SK-N-SH (cell line): ENCODE results near the gene MORN5. TPM values are rescaled to one million over a fixed set of nuclear protein-coding genes. Genes with fewer than 3 reads are reported as not detected.

Source experiments
- CTCF ChIA-PET: fragments of 300-600, 350-600 bp; formaldehyde crosslinking; extraction: SDS; loops from one replicate; lab custom pipeline; 2021; lab: Yijun Ruan, JAX
- POLR2A ChIA-PET: fragments of 350-600 bp; sonication (Branson Sonifier 250); formaldehyde crosslinking; extraction: SDS; loops from one replicate; lab custom pipeline; 2020; ENCODE audit warnings: antibody characterized with exemption, inconsistent platforms; lab: Yijun Ruan, JAX
- DNase-seq: peaks from one replicate; pipeline ENCODE4 v3.0.0; 2012
- H2AFZ ChIP-seq: fragments of 200-600 bp; sonication (generic); 2 replicates; pipeline ENCODE4 v1.8.1; 2016; ENCODE audit warnings: antibody characterized with exemption, mild to moderate bottlenecking, low read depth
- H3F3A ChIP-seq: fragments of 200-600 bp; sonication (generic); replicated peaks from 2 replicates; pipeline ENCODE3; 2016; ENCODE audit warnings: antibody characterized with exemption, mild to moderate bottlenecking; ENCODE audit not compliant: insufficient read depth
- H3K27ac ChIP-seq, 2 experiments: fragments of 200-500 bp in 1 of 2; fragments of 200-600 bp in 1 of 2; sonication (Bioruptor generic) in 1 of 2; sonication (generic), shearing (Covaris generic) in 1 of 2; 2 replicates each; pipeline versions ENCODE4 v1.5.1 to v1.6.1; 2014 to 2016; ENCODE audit warnings: low read depth in 2 of 2, inconsistent platforms in 1 of 2, low read length in 1 of 2, mild to moderate bottlenecking in 1 of 2, mixed read lengths in 1 of 2
- H3K27me3 ChIP-seq: fragments of 200-600 bp; sonication (generic), shearing (Covaris generic); 2 replicates; pipeline ENCODE4 v1.6.1; 2016; ENCODE audit warnings: mixed run types; ENCODE audit not compliant: insufficient read depth
- H3K36me3 ChIP-seq, 2 experiments: fragments of 200-500 bp in 1 of 2; fragments of 200-600 bp in 1 of 2; sonication (Bioruptor generic) in 1 of 2; sonication (generic) in 1 of 2; replicated peaks in 1 of 2; 2 replicates each; pipeline versions ENCODE3 to v1.5.1; 2014 to 2016; ENCODE audit warnings: low read length in 1 of 2, mild to moderate bottlenecking in 1 of 2; ENCODE audit not compliant: insufficient read depth in 2 of 2, control insufficient read depth in 1 of 2
- H3K4me1 ChIP-seq, 2 experiments: fragments of 200-500 bp in 1 of 2; fragments of 200-600 bp in 1 of 2; sonication (Bioruptor generic) in 1 of 2; sonication (generic), shearing (Covaris generic) in 1 of 2; 2 replicates each; pipeline versions ENCODE4 v1.5.1 to v1.6.1; 2014 to 2016; ENCODE audit warnings: low read depth in 1 of 2, low read length in 1 of 2, mixed run types in 1 of 2; ENCODE audit not compliant: insufficient read depth in 2 of 2, control insufficient read depth in 1 of 2
- H3K4me2 ChIP-seq: fragments of 200-600 bp; sonication (generic), shearing (Covaris generic); 2 replicates; pipeline ENCODE4 v1.6.1; 2017; ENCODE audit warnings: mixed run types
- H3K4me3 ChIP-seq, 2 experiments: fragments of 200-500 bp in 1 of 2; fragments of 200-600 bp in 1 of 2; sonication (Bioruptor generic) in 1 of 2; sonication (generic), shearing (Covaris generic) in 1 of 2; 2 replicates each; pipeline versions ENCODE4 v1.5.1 to v1.8.1; 2014 to 2016; ENCODE audit warnings: low read depth in 2 of 2, inconsistent platforms in 1 of 2, low read length in 1 of 2, mild to moderate bottlenecking in 1 of 2, mixed read lengths in 1 of 2, moderate library complexity in 1 of 2
- H3K79me2 ChIP-seq: fragments of 200-600 bp; sonication (generic); 2 replicates; pipeline ENCODE4 v1.8.1; 2017; ENCODE audit warnings: mild to moderate bottlenecking; ENCODE audit not compliant: insufficient read depth
- H3K9ac ChIP-seq: fragments of 200-600 bp; sonication (generic); 2 replicates; pipeline ENCODE4 v1.6.1; 2017; ENCODE audit warnings: mixed run types
- H3K9me2 ChIP-seq: fragments of 200-600 bp; sonication (generic); 2 replicates; pipeline ENCODE4 v1.6.1; 2017; ENCODE audit warnings: mixed run types
- H3K9me3 ChIP-seq: fragments of 200-600 bp; sonication (generic); 2 replicates; pipeline ENCODE4 v1.6.1; 2017; ENCODE audit warnings: mixed run types, mild to moderate bottlenecking, moderate library complexity
- H4K20me1 ChIP-seq: fragments of 200-600 bp; sonication (generic); 2 replicates; pipeline ENCODE4 v1.6.1; 2017; ENCODE audit warnings: mild to moderate bottlenecking, mixed run types; ENCODE audit not compliant: insufficient read depth
- CHD2 ChIP-seq: fragments of 150-350 bp; IDR thresholded peaks from 2 replicates; pipeline ENCODE4 v1.6.1; 2018; ENCODE audit warnings: low read length; ENCODE audit not compliant: partially characterized antibody
- CTCF ChIP-seq: fragments of 200-600 bp; sonication (generic); IDR thresholded peaks from 2 replicates; pipeline ENCODE4 v1.6.1; 2017; ENCODE audit warnings: antibody characterized with exemption, mild to moderate bottlenecking, moderate library complexity
- ELF1 ChIP-seq: IDR thresholded peaks from 2 replicates; pipeline ENCODE4 v1.4.0; 2012
- FOSL2 ChIP-seq: IDR thresholded peaks from 2 replicates; pipeline ENCODE4 v1.4.0; 2012; ENCODE audit warnings: low read depth, mild to moderate bottlenecking, moderate library complexity, borderline replicate concordance
- GABPA ChIP-seq: IDR thresholded peaks from 2 replicates; pipeline ENCODE4 v1.4.0; 2012; ENCODE audit warnings: low read depth, mild to moderate bottlenecking
- MEF2A ChIP-seq: IDR thresholded peaks from 2 replicates; pipeline ENCODE4 v1.4.0; 2012; ENCODE audit warnings: low read depth, borderline replicate concordance
- MXI1 ChIP-seq: IDR thresholded peaks from 2 replicates; pipeline ENCODE4 v1.6.1; 2012; ENCODE audit warnings: mild to moderate bottlenecking, low read depth, low read length, improper control_type of control experiment
- NFIC ChIP-seq: IDR thresholded peaks from 2 replicates; pipeline ENCODE4 v1.4.0; 2012; ENCODE audit warnings: borderline replicate concordance
- POLR2AphosphoS5 ChIP-seq: IDR thresholded peaks from 2 replicates; pipeline ENCODE4 v1.6.1; 2012; ENCODE audit warnings: low read depth, low read length
- RCOR1 ChIP-seq: fragments of 150-350 bp; IDR thresholded peaks from 2 replicates; pipeline ENCODE4 v1.6.1; 2017; ENCODE audit warnings: antibody characterized with exemption, low read length
- SIN3A ChIP-seq: IDR thresholded peaks from 2 replicates; pipeline ENCODE4 v1.6.1; 2012; ENCODE audit warnings: low read depth, mild to moderate bottlenecking, low read length, moderate library complexity, borderline replicate concordance
- WGBS: methylation state at CpG from one replicate; pipeline ENCODE4 v1.1.6; 2017; ENCODE audit warnings: low lambda C conversion rate; 5-methylcytosine and 5-hydroxymethylcytosine counted together
- polyA plus RNA-seq, 3 experiments: library from polyadenylated mRNA; depleted of rRNA; stranded (reverse); fragments of >200 nt; gene quantifications; 2 replicates each; pipeline ENCODE4 v1.2.3, GENCODE V29; 2012

Gene MORN5
- polyA plus RNA-seq, 1 of the 3 experiments (the other 2 are of a cell fraction) = not detected

DNA sequence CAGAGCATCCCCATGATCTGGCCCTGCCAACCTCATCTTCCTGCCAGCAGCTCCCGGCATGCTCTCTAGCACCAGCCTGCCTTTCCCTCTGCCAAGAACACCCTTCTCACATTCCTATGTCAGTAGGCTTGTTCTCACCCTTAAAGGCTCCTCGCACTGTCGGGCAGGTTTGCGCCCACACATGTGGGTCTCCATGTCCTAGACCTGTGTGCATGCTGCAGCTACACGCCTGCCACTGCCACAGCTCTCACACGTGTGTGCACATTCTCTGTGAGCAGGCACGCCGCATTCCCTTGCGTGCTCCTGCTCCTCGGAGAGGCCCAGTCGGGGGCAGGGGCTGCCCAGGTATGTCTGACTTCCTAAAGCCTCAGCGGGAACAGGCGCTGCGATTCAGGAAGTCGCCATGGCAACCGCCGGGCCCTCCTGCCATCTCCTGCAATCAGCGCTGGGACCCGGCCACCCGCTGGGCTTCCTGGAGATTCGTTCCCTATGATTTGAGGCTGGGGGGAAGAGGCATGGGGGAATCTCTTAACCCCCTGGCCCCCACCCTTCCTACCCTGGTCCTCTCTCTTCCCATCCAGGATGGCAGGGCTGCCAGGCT, 28.2 kb upstream of the MORN5 start:
- no peak for DNase-seq
- no peak overlapping the region for H2AFZ ChIP-seq
- H3K9me3 ChIP-seq = no peaks in the 10 kb centered on the region
- WGBS = 81% methylated on average over 11 of the region's 21 CpGs
- no peaks in the 10 kb centered on the region for H4K20me1 ChIP-seq
- no peaks in the 10 kb centered on the region for H3F3A ChIP-seq
- H3K4me1 ChIP-seq = peaks cover 0 to under 1% of the 10 kb centered on the region in 2 experiments; a peak in 2 of 4 replicates
- no peaks in the 10 kb centered on the region for H3K9me2 ChIP-seq
- no peak overlapping the region for H3K27ac ChIP-seq
- no peak for TF ChIP-seq MEF2A
- no peaks in the 10 kb centered on the region for H3K36me3 ChIP-seq
- CTCF ChIA-PET = interaction anchor here (0.9 to 4.3 kb wide), 3 partner anchors 32 to 219 kb away, joined by 3 to 21 read pairs (median 16); no protein-coding TSS in a partner anchor
- POLR2A ChIA-PET = no interaction called here
- no peaks in the 10 kb centered on the region for H3K79me2 ChIP-seq
- H3K4me3 ChIP-seq = no peak overlapping the region
- H3K4me2 ChIP-seq = no peak overlapping the region
- no peaks in the 10 kb centered on the region for H3K27me3 ChIP-seq
- no peak overlapping the region for H3K9ac ChIP-seq

DNA sequence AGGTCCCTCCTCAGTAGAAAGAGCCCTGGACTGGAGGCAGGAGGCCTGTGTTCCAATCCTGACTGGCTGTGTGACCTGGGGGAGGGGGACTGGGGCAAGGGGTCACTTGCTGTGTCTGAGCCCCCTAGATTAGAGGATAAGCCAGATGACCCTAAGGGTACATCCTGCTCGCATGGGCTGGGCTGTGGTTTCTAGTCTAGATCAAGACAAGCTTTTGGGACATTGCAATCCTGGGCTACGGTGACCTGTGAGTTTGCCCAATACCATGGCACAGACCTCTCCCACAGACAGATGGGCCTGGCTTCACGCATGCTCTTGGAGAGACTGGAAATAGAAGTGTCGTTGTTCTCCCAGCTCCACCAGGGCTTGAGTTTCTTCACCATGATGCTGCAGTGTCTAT, 27.2 kb upstream of the MORN5 start:
- no peaks in the 10 kb centered on the region for H3K9me2 ChIP-seq
- no peaks in the 10 kb centered on the region for H3F3A ChIP-seq
- H3K9ac ChIP-seq = no peak overlapping the region
- H3K79me2 ChIP-seq = no peaks in the 10 kb centered on the region
- H3K27me3 ChIP-seq = no peaks in the 10 kb centered on the region
- no peak overlapping the region for H3K4me3 ChIP-seq
- POLR2A ChIA-PET = no interaction called here
- CTCF ChIA-PET = interaction anchor here (1.2 to 5.7 kb wide), 4 partner anchors 10 to 218 kb away, joined by 4 to 53 read pairs (median 18); no protein-coding TSS in a partner anchor
- no peak overlapping the region for H2AFZ ChIP-seq
- DNase-seq = no peak
- no peaks in the 10 kb centered on the region for H3K9me3 ChIP-seq
- H3K4me1 ChIP-seq = no peaks in the 10 kb centered on the region; a peak in 1 of 4 replicates
- no peak overlapping the region for H3K27ac ChIP-seq
- TF ChIP-seq CTCF = no peak
- no peak for TF ChIP-seq SIN3A
- no peak for TF ChIP-seq CHD2
- TF ChIP-seq ELF1 = no peak
- no peak for TF ChIP-seq NFIC
- no peak for TF ChIP-seq POLR2AphosphoS5
- TF ChIP-seq GABPA = no peak
- TF ChIP-seq RCOR1 = no peak
- TF ChIP-seq MXI1 = no peak
- no peak for TF ChIP-seq FOSL2
- TF ChIP-seq, all 33 proteins: peak for 0
- no peaks in the 10 kb centered on the region for H3K36me3 ChIP-seq
- no peak overlapping the region for H3K4me2 ChIP-seq
- no peaks in the 10 kb centered on the region for H4K20me1 ChIP-seq
- 78% methylated on average over 3 of the region's 4 CpGs for WGBS
